Ishikawa (cell line): Measurements from ENCODE around the gene SLIT3.

ENCODE experiments used
- CREB1 ChIP-seq: IDR thresholded peaks from 2 replicates; pipeline ENCODE4 v1.6.1; 2012; ENCODE audit warnings: low read depth
- EGR1 ChIP-seq: IDR thresholded peaks from 2 replicates; pipeline ENCODE4 v1.6.1; 2012
- FOXM1 ChIP-seq: IDR thresholded peaks from 2 replicates; pipeline ENCODE4 v1.6.1; 2012; ENCODE audit warnings: low read depth, borderline replicate concordance
- MAX ChIP-seq: IDR thresholded peaks from 2 replicates; pipeline ENCODE4 v1.6.1; 2012
- RAD21 ChIP-seq: IDR thresholded peaks from 2 replicates; pipeline ENCODE4 v1.6.1; 2012; ENCODE audit warnings: low read depth
- TCF12 ChIP-seq: IDR thresholded peaks from 2 replicates; pipeline ENCODE4 v1.6.1; 2012; ENCODE audit warnings: low read depth
- TEAD4 ChIP-seq: IDR thresholded peaks from 2 replicates; pipeline ENCODE4 v1.6.1; 2012
- ZBTB7A ChIP-seq: IDR thresholded peaks from 2 replicates; pipeline ENCODE4 v1.6.1; 2012; ENCODE audit warnings: low read depth

GRCh38 chr5:168624850-168625364, 676.0 kb downstream of the SLIT3 start:
- TF ChIP-seq RAD21 (no peak), TCF12 (no peak), EGR1 (no peak), ZBTB7A (no peak), TEAD4 (no peak), FOXM1 (no peak), MAX (no peak), CREB1 (no peak)
